Measurements from ENCODE around the gene IFNL2. TPM values are rescaled to one million over a fixed set of nuclear protein-coding genes. Genes with fewer than 3 reads are reported as not detected.
A peak's percentile ranks its signal among the peaks of the same experiment; 100 is the strongest.
"Not testable (repeated sequence)": the region's sequence is repeated elsewhere in the genome, so short reads cannot be mapped to it uniquely, and the experiment has no call there.

IFNL2 gene
- not detected in 2 replicates for total RNA-seq (2014; rRNA removed; shearing (Covaris generic))

GRCh38 chr19:39268085-39268484 is at the start of gene IFNL2:
TSS of gene IFNL2 (plus strand) at chr19:39268396. CDS start at chr19:39268569, 173 bp downstream.
- DNase-seq (ENCODE audit: low spot score): not testable (repeated sequence)

- DNase-seq (ENCODE audit: low spot score): not testable (repeated sequence)
Measured at GRCh38 chr19:39219108-39219507, 49.1 kb upstream of the IFNL2 start.

GRCh38 chr19:39223703-39224279 is 44.4 kb upstream of the IFNL2 start:
- peak; percentile 57 for DNase-seq (ENCODE audit: low spot score)

- DNase-seq (ENCODE audit: low spot score): no peak
Measured at GRCh38 chr19:39224910-39225309, 43.3 kb upstream of the IFNL2 start.

- DNase-seq (ENCODE audit: low spot score): no peak
Measured at GRCh38 chr19:39230096-39230764, 38.0 kb upstream of the IFNL2 start.

- no peak for DNase-seq (ENCODE audit: low spot score)
Measured at GRCh38 chr19:39232708-39233107, 35.5 kb upstream of the IFNL2 start.

GRCh38 chr19:39236527-39236926 is 31.7 kb upstream of the IFNL2 start:
- DNase-seq (ENCODE audit: low spot score): no peak

- peak; percentile 54 for DNase-seq (ENCODE audit: low spot score)
Measured at GRCh38 chr19:39237200-39238184, 30.7 kb upstream of the IFNL2 start.

- no peak for DNase-seq (ENCODE audit: low spot score)
Measured at GRCh38 chr19:39238209-39238608, 30.0 kb upstream of the IFNL2 start.

- no peak for DNase-seq (ENCODE audit: low spot score)
Measured at GRCh38 chr19:39238944-39239343, 29.3 kb upstream of the IFNL2 start.

GRCh38 chr19:39240421-39240820 is 27.8 kb upstream of the IFNL2 start:
- DNase-seq (ENCODE audit: low spot score): no peak

GRCh38 chr19:39243741-39244140 is 24.5 kb upstream of the IFNL2 start:
- DNase-seq (ENCODE audit: low spot score): not testable (repeated sequence)

- not testable (repeated sequence) for DNase-seq (ENCODE audit: low spot score)
Measured at GRCh38 chr19:39244410-39245100, 23.6 kb upstream of the IFNL2 start, which contains the start of gene IFNL3. TSS of gene IFNL3 (minus strand) at chr19:39245006. CDS start at chr19:39244967, 39 bp downstream.

- DNase-seq (ENCODE audit: low spot score): not testable (repeated sequence)
Measured at GRCh38 chr19:39245166-39245565, 23.0 kb upstream of the IFNL2 start.

- no peak for DNase-seq (ENCODE audit: low spot score)
Measured at GRCh38 chr19:39246951-39247669, 21.1 kb upstream of the IFNL2 start.

- no peak for DNase-seq (ENCODE audit: low spot score)
Measured at GRCh38 chr19:39247701-39248664, 20.2 kb upstream of the IFNL2 start.

GRCh38 chr19:39248806-39249205 is 19.4 kb upstream of the IFNL2 start, which contains the start of gene IFNL4:
TSS of gene IFNL4 (minus strand) at chr19:39248856.
- no peak for DNase-seq (ENCODE audit: low spot score)

- DNase-seq (ENCODE audit: low spot score): no peak
Measured at GRCh38 chr19:39251081-39251480, 17.1 kb upstream of the IFNL2 start.

GRCh38 chr19:39251846-39252245 is 16.4 kb upstream of the IFNL2 start:
- no peak for DNase-seq (ENCODE audit: low spot score)

GRCh38 chr19:39252458-39252857 is 15.7 kb upstream of the IFNL2 start:
- DNase-seq (ENCODE audit: low spot score): no peak

Measured in A172 (cell line).